OCI-LY3 (cell line): ENCODE measurements around the gene LRP11.

ENCODE experiments used
- H2AFZ ChIP-seq: fragments of 200-600, 300-600 bp; shearing (Covaris generic); 2 replicates; pipeline ENCODE4 v1.6.0; 2014; ENCODE audit warnings: antibody characterized with exemption, low read depth, low read length
- H3K27ac ChIP-seq: fragments of 200-600, 300-600 bp; sonication (generic); 2 replicates; pipeline ENCODE4 v1.5.1; 2014; ENCODE audit warnings: mild to moderate bottlenecking, low read length, moderate library complexity, mixed read lengths
- H3K27me3 ChIP-seq: fragments of 200-600, 300-600 bp; sonication (generic); 2 replicates; pipeline ENCODE4 v1.6.1; 2014; ENCODE audit warnings: low read depth, low read length, mixed read lengths
- H3K36me3 ChIP-seq: fragments of 200-600, 300-600 bp; sonication (generic); replicated peaks from 2 replicates; pipeline ENCODE3; 2014; ENCODE audit warnings: low read depth, low read length, mixed read lengths
- H3K4me1 ChIP-seq: fragments of 300-600, 200-600 bp; sonication (generic); 2 replicates; pipeline ENCODE4 v1.6.1; 2014; ENCODE audit warnings: low read length, mixed read lengths
- H3K4me2 ChIP-seq: fragments of 200-600, 300-600 bp; sonication (generic); 2 replicates; pipeline ENCODE4 v1.6.1; 2014; ENCODE audit warnings: low read length, mixed read lengths
- H3K4me3 ChIP-seq: fragments of 300-600, 200-600 bp; sonication (generic); 2 replicates; pipeline ENCODE4 v1.5.1; 2014; ENCODE audit warnings: antibody characterized with exemption, mild to moderate bottlenecking, low read length, moderate library complexity
- H3K79me2 ChIP-seq: fragments of 300-600, 200-600 bp; shearing (Covaris generic); 2 replicates; pipeline ENCODE4 v1.6.1; 2014; ENCODE audit warnings: mild to moderate bottlenecking, low read length, mixed read lengths
- H3K9ac ChIP-seq: fragments of 300-600, 200-600 bp; shearing (Covaris generic); 2 replicates; pipeline ENCODE4 v1.6.0; 2014; ENCODE audit warnings: mild to moderate bottlenecking, low read length, moderate library complexity
- H3K9me3 ChIP-seq: fragments of 200-600, 300-600 bp; shearing (Covaris generic); 2 replicates; pipeline ENCODE4 v1.6.1; 2014; ENCODE audit warnings: low read length, mixed read lengths; ENCODE audit not compliant: insufficient read depth
- H4K20me1 ChIP-seq: fragments of 200-600, 300-600 bp; sonication (generic); 2 replicates; pipeline ENCODE4 v1.6.1; 2016; ENCODE audit warnings: low read length, mixed read lengths; ENCODE audit not compliant: insufficient read depth
- CTCF ChIP-seq: fragments of 200-600, 300-600 bp; sonication (generic); IDR thresholded peaks from 2 replicates; pipeline ENCODE4 v1.5.1; 2014; ENCODE audit warnings: antibody characterized with exemption, low read length, low read depth
- EZH2phosphoT487 ChIP-seq: fragments of 200-600 bp; shearing (Covaris generic); IDR thresholded peaks from 2 replicates; pipeline ENCODE4 v1.6.1; 2018; ENCODE audit warnings: antibody characterized with exemption, mixed run types, low read depth

Gene LRP11

GRCh38 chr6:149831308-149831820 lies 32.8 kb downstream of the LRP11 start:
- no peaks in the 10 kb centered on the region for H3K4me1 ChIP-seq
- H3K27ac ChIP-seq: no peak overlapping the region
- TF ChIP-seq CTCF (no peak), EZH2phosphoT487 (no peak)
- H2AFZ ChIP-seq: no peak overlapping the region
- no peaks in the 10 kb centered on the region for H3K27me3 ChIP-seq
- no peak overlapping the region for H3K9ac ChIP-seq
- no peak overlapping the region for H3K4me2 ChIP-seq
- H3K36me3 ChIP-seq: no peaks in the 10 kb centered on the region
- H3K79me2 ChIP-seq: no peaks in the 10 kb centered on the region
- no peaks in the 10 kb centered on the region for H4K20me1 ChIP-seq
- H3K4me3 ChIP-seq: no peak overlapping the region
- H3K9me3 ChIP-seq: no peaks in the 10 kb centered on the region

GRCh38 chr6:149830731-149831307 lies 33.3 kb downstream of the LRP11 start:
- Histone ChIP-seq H4K20me1 (no peaks in the 10 kb centered on the region), H3K9me3 (no peaks in the 10 kb centered on the region), H3K4me2 (no peak overlapping the region), H3K27me3 (no peaks in the 10 kb centered on the region), H3K4me3 (no peak overlapping the region), H3K9ac (no peak overlapping the region), H2AFZ (no peak overlapping the region), H3K4me1 (no peaks in the 10 kb centered on the region), H3K36me3 (no peaks in the 10 kb centered on the region), H3K79me2 (no peaks in the 10 kb centered on the region), H3K27ac (no peak overlapping the region)
- TF ChIP-seq EZH2phosphoT487 (no peak), CTCF (no peak)

- Histone ChIP-seq H3K4me2 (no peak overlapping the region), H3K4me3 (no peak overlapping the region), H3K9ac (no peak overlapping the region), H3K4me1 (no peaks in the 10 kb centered on the region), H3K9me3 (no peaks in the 10 kb centered on the region), H2AFZ (no peak overlapping the region), H4K20me1 (no peaks in the 10 kb centered on the region), H3K27me3 (no peaks in the 10 kb centered on the region), H3K79me2 (no peaks in the 10 kb centered on the region), H3K27ac (no peak overlapping the region), H3K36me3 (no peaks in the 10 kb centered on the region)
- TF ChIP-seq EZH2phosphoT487 (no peak), CTCF (no peak)
Observed at GRCh38 chr6:149825292-149825691, 38.9 kb downstream of the LRP11 start.

GRCh38 chr6:149823013-149823412 lies 41.1 kb downstream of the LRP11 start:
- Histone ChIP-seq H3K4me1 (no peaks in the 10 kb centered on the region), H3K27me3 (no peaks in the 10 kb centered on the region), H2AFZ (no peak overlapping the region), H3K9ac (no peak overlapping the region), H3K4me2 (no peak overlapping the region), H3K27ac (no peak overlapping the region), H3K4me3 (no peak overlapping the region), H3K79me2 (no peaks in the 10 kb centered on the region), H4K20me1 (no peaks in the 10 kb centered on the region), H3K36me3 (no peaks in the 10 kb centered on the region), H3K9me3 (no peaks in the 10 kb centered on the region)
- TF ChIP-seq CTCF (no peak), EZH2phosphoT487 (no peak)
